Measurements from ENCODE around the gene TTC24. TPM values are rescaled to one million over a fixed set of nuclear protein-coding genes. Genes with fewer than 3 reads are reported as not detected.
A peak's percentile ranks its signal among the peaks of the same experiment; 100 is the strongest.

Gene TTC24
- total and polyA plus RNA-seq, 2 experiments from 2014 or later, result not detected

GRCh38 chr1:156582388-156583017, 3.0 kb downstream of the TTC24 start:
- DNase-seq (ENCODE audit: low spot score), result no peak
- H3K9me2 ChIP-seq (replicated peaks; ENCODE audit: insufficient read depth), result no peaks in the 10 kb centered on the region
- H3K4me3 ChIP-seq, result no peak overlapping the region
- H3K36me3 ChIP-seq (replicated peaks; ENCODE audit: insufficient read depth, low read depth), result no peaks in the 10 kb centered on the region
- no peaks in the 10 kb centered on the region for H3K27me3 ChIP-seq
- H3K4me1 ChIP-seq (ENCODE audit: insufficient read depth), result no peaks in the 10 kb centered on the region
- no peaks in the 10 kb centered on the region for H4K20me1 ChIP-seq (ENCODE audit: insufficient read depth, poor library complexity, severe bottlenecking)
- TF ChIP-seq CTCF (IDR thresholded peaks at IDR 0.05; ENCODE audit: poor library complexity), result no peak
- TF ChIP-seq EZH2 (IDR thresholded peaks at IDR 0.05; ENCODE audit: borderline replicate concordance), result no peak
- no peak for TF ChIP-seq EZH2phosphoT487 (IDR thresholded peaks at IDR 0.05; ENCODE audit: low read depth, severe bottlenecking, unreplicated experiment)
- H2AFZ ChIP-seq, result no peak overlapping the region
- H3K9me3 ChIP-seq (ENCODE audit: low read depth), result no peaks in the 10 kb centered on the region
- no peak overlapping the region for H3K4me2 ChIP-seq
- no peaks in the 10 kb centered on the region for H3K79me2 ChIP-seq
- H3K27ac ChIP-seq, result no peak overlapping the region
- 85% methylated on average over 9 of the region's 9 CpGs for WGBS (ENCODE audit: low lambda C conversion rate, missing lambda C conversion rate)

GRCh38 chr1:156583821-156584622, 4.5 kb downstream of the TTC24 start:
- Histone ChIP-seq H3K79me2 (no peaks in the 10 kb centered on the region), H3K9me2 (replicated peaks; ENCODE audit: insufficient read depth) (no peaks in the 10 kb centered on the region), H3K27ac (no peak overlapping the region), H3K27me3 (no peaks in the 10 kb centered on the region), H3K9me3 (ENCODE audit: low read depth) (no peaks in the 10 kb centered on the region), H3K36me3 (replicated peaks; ENCODE audit: insufficient read depth, low read depth) (no peaks in the 10 kb centered on the region), H4K20me1 (ENCODE audit: insufficient read depth, poor library complexity, severe bottlenecking) (no peaks in the 10 kb centered on the region), H3K4me3 (no peak overlapping the region), H3K4me2 (no peak overlapping the region), H3K4me1 (ENCODE audit: insufficient read depth) (no peaks in the 10 kb centered on the region), H2AFZ (no peak overlapping the region)
- DNase-seq (ENCODE audit: low spot score), result peak; percentile 91
- TF ChIP-seq EZH2phosphoT487 (IDR thresholded peaks at IDR 0.05; ENCODE audit: low read depth, severe bottlenecking, unreplicated experiment), result no peak
- TF ChIP-seq CTCF (IDR thresholded peaks at IDR 0.05; ENCODE audit: poor library complexity), result peak; percentile 82
- TF ChIP-seq EZH2 (IDR thresholded peaks at IDR 0.05; ENCODE audit: borderline replicate concordance), result no peak
- WGBS (ENCODE audit: low lambda C conversion rate, missing lambda C conversion rate), result 54% methylated on average over 20 of the region's 20 CpGs

GRCh38 chr1:156584813-156585212, 5.3 kb downstream of the TTC24 start:
- H3K9me2 ChIP-seq (replicated peaks; ENCODE audit: insufficient read depth), result no peaks in the 10 kb centered on the region
- no peak overlapping the region for H3K27ac ChIP-seq
- H3K27me3 ChIP-seq, result no peaks in the 10 kb centered on the region
- H3K4me1 ChIP-seq (ENCODE audit: insufficient read depth), result no peaks in the 10 kb centered on the region
- no peaks in the 10 kb centered on the region for H3K9me3 ChIP-seq (ENCODE audit: low read depth)
- DNase-seq (ENCODE audit: low spot score), result peak; percentile 34
- H3K36me3 ChIP-seq (replicated peaks; ENCODE audit: insufficient read depth, low read depth), result no peaks in the 10 kb centered on the region
- TF ChIP-seq EZH2 (IDR thresholded peaks at IDR 0.05; ENCODE audit: borderline replicate concordance) (no peak), CTCF (IDR thresholded peaks at IDR 0.05; ENCODE audit: poor library complexity) (peak; percentile 36)
- WGBS (ENCODE audit: low lambda C conversion rate, missing lambda C conversion rate), result 30% methylated on average over 10 of the region's 11 CpGs
- H4K20me1 ChIP-seq (ENCODE audit: insufficient read depth, poor library complexity, severe bottlenecking), result no peaks in the 10 kb centered on the region
- no peak overlapping the region for H3K4me2 ChIP-seq
- no peaks in the 10 kb centered on the region for H3K79me2 ChIP-seq
- H2AFZ ChIP-seq, result no peak overlapping the region
- no peak overlapping the region for H3K4me3 ChIP-seq

Data from hepatocyte (in vitro differentiated cells).